ENCODE results near the gene VANGL2.

Gene VANGL2

DNA sequence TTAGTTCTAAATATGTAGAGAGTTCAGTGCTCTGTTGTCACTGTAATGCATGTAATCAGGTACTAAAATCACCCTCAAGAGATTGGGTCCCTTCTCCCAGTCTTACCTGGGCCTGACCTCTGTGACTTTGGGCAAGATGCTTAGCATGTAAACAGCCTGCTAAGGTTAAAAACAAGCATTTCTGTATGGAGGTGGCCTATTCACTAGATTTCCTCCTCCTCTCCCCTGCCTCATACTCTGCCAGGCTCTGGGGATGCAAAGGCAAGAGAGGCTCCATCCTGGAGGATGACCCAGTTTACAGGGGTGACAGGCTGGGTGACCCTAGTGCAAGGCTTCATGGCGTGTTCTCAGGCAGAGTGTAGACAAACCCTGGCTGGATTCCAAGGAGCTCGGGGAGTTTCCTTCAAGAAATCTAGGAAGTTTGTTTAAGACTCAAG is 28.8 kb downstream of the VANGL2 start:
- DNase-seq = no peak

DNA sequence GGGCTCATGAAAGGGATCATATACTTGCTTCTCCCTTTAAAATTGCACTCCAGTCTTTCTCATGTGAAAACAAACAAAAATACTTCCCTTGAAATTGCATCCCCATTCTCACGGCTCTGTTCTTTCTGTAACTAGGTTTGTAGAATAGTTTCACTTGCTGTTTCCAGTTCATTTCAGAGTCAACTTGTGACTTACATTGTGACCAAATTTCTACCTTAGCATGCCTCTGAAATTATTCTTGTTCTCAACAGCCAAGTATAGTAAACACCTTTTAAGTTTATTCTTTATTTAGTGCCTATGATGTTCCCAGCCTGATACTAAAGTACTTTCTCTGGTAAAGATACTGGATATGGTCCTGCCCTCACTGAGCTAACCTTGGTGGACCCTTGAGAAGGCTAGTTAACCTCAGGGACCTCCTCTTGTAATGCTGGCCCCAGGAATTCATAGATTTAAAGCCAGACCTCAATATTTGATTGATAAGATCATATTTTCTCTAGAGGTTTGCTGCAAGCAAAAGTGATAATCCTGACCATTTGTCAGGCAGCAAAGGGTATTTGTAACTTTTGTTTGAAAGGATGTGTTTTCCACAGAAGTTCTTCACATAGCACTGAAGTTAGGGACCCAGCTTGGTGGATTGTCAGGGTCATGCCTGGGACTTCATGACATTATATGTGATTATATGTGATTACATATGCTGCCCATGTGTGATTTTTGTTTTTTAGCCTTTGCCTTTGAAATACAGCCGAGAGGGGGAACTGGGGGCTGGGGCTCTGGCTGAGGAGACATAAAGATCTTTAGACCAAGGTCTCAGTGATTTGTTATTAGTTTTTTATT is 29.6 kb downstream of the VANGL2 start:
- DNase-seq = no peak

DNA sequence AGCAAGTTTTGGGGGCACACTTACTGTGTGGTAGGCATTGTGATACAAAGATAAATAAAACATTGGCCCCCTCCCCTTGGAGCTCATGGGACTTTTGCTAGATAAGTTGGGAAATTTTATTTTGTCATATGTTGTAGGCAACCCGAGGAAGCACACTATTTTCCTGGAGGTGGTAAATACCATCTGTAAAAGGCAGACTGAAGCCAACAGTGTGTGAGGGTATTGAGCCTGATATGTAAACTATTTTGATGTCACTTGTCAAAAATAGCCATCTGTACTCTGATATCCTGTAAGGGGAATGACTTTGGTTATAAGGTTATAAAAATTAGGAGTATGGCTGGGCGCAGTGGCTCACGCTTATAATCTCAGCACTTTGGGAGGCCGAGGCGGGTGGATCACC is 30.6 kb downstream of the VANGL2 start:
- no peak for DNase-seq

- DNase-seq = no peak
Observed at GRCh38 chr1:160431571-160431970, 31.2 kb downstream of the VANGL2 start.

DNA sequence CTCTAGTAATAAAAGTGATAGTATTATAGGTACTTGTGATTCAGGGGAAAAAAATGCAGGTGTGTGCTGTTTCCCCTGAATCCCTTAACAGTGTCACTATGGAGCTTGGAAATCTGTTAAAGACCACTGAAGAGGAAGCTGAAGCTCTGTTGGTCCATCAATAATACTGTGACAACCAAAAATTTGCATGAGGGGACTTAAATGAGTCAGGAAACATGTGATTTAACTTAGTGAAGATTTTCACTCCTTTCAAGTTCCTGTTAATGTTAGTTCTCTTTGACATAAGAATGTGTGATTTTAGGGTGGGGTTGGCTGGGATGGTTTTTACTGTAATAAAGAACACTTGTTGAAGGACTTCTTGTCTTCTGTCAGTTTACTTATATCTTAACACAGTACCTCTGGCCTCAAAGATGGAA is 32.0 kb downstream of the VANGL2 start:
- DNase-seq = no peak

- DNase-seq = no peak
Observed at GRCh38 chr1:160436966-160437365, 36.6 kb downstream of the VANGL2 start.

- DNase-seq = no peak
Observed at GRCh38 chr1:160437432-160438316, 37.3 kb downstream of the VANGL2 start.

- no peak for DNase-seq
Observed at GRCh38 chr1:160438317-160438918, 38.1 kb downstream of the VANGL2 start.

- no peak for DNase-seq
Observed at GRCh38 chr1:160438935-160439334, 38.6 kb downstream of the VANGL2 start.

GRCh38 chr1:160439718-160440117 is 39.4 kb downstream of the VANGL2 start:
- no peak for DNase-seq

DNA sequence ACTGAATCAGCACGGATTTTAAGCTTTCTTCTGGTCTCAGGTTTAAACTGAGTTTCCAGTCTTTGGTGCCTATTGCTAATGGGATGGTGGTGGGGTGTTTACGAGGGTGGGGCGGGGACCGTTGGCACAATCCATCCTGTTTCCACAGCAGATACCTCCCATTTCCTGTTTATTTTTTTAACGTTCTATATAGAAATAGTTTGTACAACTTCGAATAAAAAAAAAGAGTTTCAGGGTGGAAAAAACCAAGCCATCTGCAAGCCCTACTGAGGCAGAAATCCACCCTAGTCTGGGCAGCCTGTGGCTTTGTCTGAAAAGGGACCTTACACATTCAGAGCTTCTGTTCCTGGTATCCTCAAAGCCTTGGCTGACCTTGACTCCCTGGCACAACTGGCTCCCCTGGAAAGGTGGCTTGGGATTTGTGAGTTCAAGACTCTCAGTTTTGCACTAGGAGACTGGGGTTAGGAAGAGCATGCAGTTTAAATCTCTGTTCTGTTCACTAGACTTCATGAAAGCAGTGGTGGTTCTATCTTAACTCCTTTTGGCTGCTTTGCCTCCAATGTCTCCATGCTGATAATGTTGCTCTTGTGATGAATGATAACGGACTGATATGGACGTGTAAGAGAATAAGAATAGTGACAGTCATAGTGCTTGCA is 46.7 kb downstream of the VANGL2 start:
- no peak for DNase-seq

DNA sequence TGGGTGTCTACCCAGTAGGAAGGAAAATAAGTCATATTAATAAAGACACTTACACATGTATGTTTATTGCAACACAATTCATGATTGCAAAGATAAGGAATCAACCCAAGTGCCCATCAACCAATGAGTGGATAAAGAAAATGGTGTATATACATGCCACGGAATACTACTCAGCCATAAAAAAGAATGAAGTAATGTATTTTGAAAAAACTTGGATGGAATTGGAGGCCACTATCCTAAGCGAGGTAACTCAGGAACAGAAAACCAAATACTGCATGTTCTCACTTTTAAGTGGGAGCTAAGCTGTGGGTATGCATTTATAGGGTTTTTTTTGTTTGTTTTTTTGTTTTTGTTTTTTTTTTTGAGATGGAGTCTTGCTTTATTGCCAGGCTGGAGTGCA is 49.1 kb downstream of the VANGL2 start:
- no peak for DNase-seq

GRCh38 chr1:160451119-160451858 is 50.9 kb downstream of the VANGL2 start:
- no peak for DNase-seq

- DNase-seq = no peak
Observed at GRCh38 chr1:160451859-160452232, 51.5 kb downstream of the VANGL2 start.

- DNase-seq = no peak
Observed at GRCh38 chr1:160453443-160453842, 53.1 kb downstream of the VANGL2 start.

GRCh38 chr1:160454371-160455152 is 54.2 kb downstream of the VANGL2 start:
- no peak for DNase-seq

DNA sequence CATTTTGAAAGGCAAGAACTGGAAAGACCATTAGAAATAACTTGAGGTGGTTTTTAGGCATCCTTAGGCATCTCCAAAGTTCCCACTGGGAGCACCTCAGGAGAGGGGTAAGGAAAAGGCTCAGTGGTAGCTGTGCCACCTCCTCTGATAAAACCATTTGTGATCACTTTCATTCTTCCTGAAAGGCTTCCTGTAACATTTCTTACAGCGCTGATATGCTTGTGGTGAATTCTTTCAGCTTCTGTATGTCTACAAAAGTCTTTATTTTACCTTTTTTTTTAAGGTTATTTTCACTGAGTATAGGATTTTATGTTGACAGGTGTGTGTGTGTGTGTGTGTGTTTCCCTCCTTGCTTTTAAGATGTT is 54.8 kb downstream of the VANGL2 start:
- no peak for DNase-seq

DNA sequence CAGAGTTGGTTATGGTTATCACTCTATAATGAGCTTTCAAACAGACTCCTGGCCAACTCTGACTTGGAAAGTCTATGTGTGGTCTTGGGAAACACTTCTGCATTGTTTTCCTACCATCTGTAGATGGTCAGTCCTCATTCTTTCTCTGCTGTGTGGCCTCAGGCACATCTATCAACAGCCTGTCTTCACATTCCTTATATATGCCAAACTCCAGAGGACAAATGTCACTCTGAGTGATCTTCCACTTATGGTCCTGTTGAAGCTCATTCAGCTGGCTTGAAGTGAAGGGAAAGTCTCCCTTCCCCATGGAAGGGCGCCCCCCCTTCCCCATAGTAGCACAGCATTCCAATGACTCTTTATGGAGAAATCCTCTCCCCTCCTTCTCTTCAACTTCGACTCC is 58.7 kb downstream of the VANGL2 start:
- no peak for DNase-seq

DNA sequence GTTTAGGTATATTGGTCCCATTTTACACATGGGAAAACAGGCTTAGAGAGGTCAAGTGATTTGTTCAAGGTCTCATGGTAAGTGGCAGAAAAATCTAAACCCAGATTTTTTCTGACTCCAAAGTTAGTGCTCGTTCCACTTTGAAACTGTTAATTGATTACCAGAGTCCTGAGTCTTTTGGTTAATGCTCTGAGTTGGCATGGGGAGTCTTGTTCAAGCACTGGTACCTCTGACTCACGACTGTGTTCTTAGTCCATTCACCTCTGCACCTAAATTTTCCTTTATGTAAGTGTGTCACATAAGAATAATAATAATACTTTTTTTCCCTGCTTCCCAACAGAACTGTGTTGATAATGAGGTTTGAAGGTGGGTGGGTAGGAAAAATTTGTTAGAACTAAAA is 59.3 kb downstream of the VANGL2 start:
- DNase-seq = no peak

- DNase-seq = no peak
Observed at GRCh38 chr1:160460214-160460642, 59.9 kb downstream of the VANGL2 start.

- no peak for DNase-seq
Observed at GRCh38 chr1:160460683-160461287, 60.4 kb downstream of the VANGL2 start.
